ENCODE results near the gene CDK4. TPM values are rescaled to one million over a fixed set of nuclear protein-coding genes. Genes with fewer than 3 reads are reported as not detected.

CDK4 gene
- total and polyA plus RNA-seq, 9 donors = 92.1 to 192 (median 168) TPM

DNA sequence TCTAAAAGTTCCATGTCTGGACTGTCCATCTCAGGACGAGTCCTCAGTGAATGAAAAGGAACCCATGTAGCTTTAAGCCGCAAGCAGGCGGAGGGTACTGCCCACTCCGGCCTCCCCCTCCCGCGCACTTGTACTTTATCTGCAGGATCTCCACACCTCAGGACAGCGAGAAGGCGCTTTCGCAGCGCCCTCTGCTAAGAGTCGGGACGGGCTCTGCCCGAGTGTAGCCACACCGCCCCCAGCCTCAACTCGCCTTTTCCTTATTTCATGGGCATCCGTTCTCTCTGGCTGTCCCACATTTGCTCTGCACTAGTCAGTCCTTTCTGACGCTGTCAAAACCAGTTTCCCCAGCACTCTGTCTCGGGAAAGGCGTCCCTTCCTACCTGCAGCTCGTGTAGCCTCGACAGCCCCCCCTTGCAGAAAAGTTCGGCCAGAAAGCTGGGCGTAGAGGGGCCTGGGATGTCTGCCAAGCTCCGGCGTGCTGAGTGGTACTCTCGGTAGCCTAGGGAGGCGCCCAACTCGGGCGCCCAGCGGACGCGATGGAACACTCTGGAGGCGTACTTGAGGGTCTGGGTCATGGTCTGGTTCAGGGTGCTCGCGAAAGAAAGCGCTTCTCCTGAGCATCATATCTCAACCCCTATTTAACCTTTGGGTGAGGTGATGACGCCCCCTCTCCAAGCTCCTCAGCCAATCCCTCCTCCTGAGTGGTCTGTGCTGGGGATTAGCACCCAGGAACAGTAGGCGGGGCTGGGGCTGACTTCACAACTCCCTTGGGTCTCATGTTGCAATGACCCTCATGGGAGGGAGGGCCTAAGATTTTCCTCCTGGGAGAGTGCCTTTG is 14.6 kb upstream of the CDK4 start, which contains the start of gene CYP27B1:
Gene CYP27B1, minus strand, starts transcription at position 615 of the 841 bp plus-strand sequence. Its CDS starts 37 bp downstream, at position 578.
- H3K4me3 ChIP-seq (ENCODE audit: low read length) = no peak within 1 kb of the TSS

DNA sequence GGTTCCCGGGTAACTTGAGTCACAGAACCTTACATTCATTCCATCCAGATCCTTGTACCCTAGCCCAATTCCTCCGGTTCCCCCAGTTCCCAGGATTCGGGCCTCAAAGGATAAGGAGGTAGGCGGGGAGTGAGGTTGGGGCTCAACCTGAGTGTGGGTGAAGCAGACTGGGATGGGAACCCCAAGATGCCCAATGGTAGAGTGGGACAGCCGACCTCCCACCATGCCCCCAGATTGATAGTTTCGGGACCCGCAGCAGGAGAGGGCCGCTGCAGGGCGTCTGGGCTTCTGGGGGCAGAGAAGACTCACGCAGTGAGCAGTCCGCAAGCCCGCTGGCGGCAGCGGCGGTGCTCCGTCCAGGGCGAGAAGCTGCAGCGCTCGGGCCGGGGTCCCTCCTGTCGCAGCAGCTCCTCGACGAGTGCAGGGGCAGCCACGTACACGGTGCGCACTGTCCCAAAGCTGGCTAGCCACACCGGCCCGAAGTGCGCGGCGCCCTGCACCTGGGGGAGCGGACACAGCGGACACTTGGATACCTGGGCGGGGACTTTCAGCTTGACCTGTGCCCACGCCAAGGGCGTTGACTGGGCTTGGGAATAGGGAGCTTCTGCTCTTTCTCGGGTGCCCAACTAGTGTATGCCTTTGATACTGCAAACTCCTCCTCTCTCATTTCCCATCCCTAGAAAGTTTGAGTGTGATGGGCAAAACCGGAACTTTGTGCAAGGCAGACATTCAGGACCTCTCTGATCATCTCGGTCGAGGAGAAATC is 13.8 kb upstream of the CDK4 start:
- Histone ChIP-seq H3K9me3 (replicated peaks; ENCODE audit: control insufficient read depth, low read depth, low read length) (no peaks in the 10 kb centered on the region), H3K36me3 (ENCODE audit: control insufficient read depth, insufficient read depth, low read length) (peaks cover 27% of the 10 kb centered on the region), H3K4me1 (ENCODE audit: control insufficient read depth, insufficient read depth, low read length) (peaks cover 28% of the 10 kb centered on the region), H3K4me3 (ENCODE audit: low read length) (no peak overlapping the region), H3K27ac (ENCODE audit: low read length) (no peak overlapping the region), H3K27me3 (ENCODE audit: control insufficient read depth, insufficient read depth, low read length) (peaks cover 57% of the 10 kb centered on the region)
- DNase-seq = no peak
- WGBS (ENCODE audit: insufficient coverage) = 4% methylated on average over 27 of the region's 40 CpGs

More for the DNA sequence above, 14.6 kb upstream of the CDK4 start, which contains the start of gene CYP27B1:
- Histone ChIP-seq H3K36me3 (ENCODE audit: control insufficient read depth, insufficient read depth, low read length) (peaks cover 27% of the 10 kb centered on the region), H3K27ac (ENCODE audit: low read length) (no peak within 1 kb of the TSS), H3K27me3 (ENCODE audit: control insufficient read depth, insufficient read depth, low read length) (peaks cover 57% of the 10 kb centered on the region), H3K4me1 (ENCODE audit: control insufficient read depth, insufficient read depth, low read length) (peaks cover 34% of the 10 kb centered on the region), H3K9me3 (replicated peaks; ENCODE audit: control insufficient read depth, low read depth, low read length) (no peaks in the 10 kb centered on the region)
- WGBS (ENCODE audit: insufficient coverage) = under 1% methylated on average over 26 of the region's 38 CpGs
- no peak for DNase-seq

DNA sequence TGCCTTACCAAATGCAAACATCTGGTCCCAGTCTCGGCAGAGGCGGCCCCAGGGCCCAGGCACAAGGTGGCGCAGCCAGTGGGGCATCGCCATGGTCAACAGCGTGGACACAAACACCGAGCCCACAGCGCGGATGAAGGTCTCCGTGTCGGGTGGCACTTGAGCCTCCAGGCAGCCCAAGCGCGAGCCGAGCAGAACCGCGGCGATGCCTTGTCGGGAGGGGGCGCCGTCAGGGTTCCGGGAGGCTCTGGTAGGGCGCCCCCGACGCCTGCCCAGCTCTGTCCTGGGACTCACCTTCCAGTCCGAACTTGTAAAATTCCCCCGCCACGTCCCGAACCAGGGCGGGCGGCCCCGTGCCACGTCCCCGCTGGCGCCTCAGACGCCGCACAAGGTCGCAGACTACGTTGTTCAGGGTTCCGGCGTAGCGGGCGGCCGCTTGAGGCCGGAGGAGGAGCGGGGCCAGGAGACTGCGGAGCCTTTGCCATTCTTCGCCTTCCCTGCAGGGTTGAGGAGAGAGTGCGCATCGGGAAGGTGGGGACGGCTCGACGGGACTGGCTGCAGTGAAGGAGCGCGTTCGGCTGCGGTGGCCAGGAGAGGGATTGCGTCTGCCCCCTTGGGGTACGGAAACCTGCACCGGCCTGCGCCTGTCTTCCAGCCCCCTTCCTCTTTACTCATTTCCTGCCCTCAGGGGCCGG is 13.0 kb upstream of the CDK4 start:
- 1% methylated on average over 52 of the region's 60 CpGs for WGBS (ENCODE audit: insufficient coverage)
- no peak for DNase-seq
- H3K27me3 ChIP-seq (ENCODE audit: control insufficient read depth, insufficient read depth, low read length) = peaks cover 57% of the 10 kb centered on the region
- no peak overlapping the region for H3K27ac ChIP-seq (ENCODE audit: low read length)
- peaks cover 20% of the 10 kb centered on the region for H3K36me3 ChIP-seq (ENCODE audit: control insufficient read depth, insufficient read depth, low read length)
- peaks cover 26% of the 10 kb centered on the region for H3K4me1 ChIP-seq (ENCODE audit: control insufficient read depth, insufficient read depth, low read length)
- H3K4me3 ChIP-seq (ENCODE audit: low read length) = peak overlapping the region; percentile 0
- no peaks in the 10 kb centered on the region for H3K9me3 ChIP-seq (replicated peaks; ENCODE audit: control insufficient read depth, low read depth, low read length)

DNA sequence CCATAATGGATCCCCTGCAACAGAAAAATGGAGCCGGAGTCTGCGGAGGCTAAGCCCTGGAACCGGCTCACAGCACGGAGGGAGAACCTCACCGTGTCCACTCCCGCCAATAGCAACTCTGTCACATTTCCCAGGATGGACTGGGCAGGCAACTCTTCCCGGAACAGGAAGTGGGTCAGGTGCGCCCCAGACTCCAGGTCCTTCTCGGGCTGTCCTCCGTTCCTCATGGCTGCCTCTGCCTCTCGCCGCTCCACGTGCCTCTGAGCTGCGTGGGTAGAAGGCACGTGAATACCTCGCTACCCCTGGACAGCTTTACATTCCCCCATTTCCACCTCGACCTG is 12.5 kb upstream of the CDK4 start:
- Histone ChIP-seq H3K36me3 (ENCODE audit: control insufficient read depth, insufficient read depth, low read length) (peaks cover 18% of the 10 kb centered on the region), H3K9me3 (replicated peaks; ENCODE audit: control insufficient read depth, low read depth, low read length) (no peaks in the 10 kb centered on the region), H3K27ac (ENCODE audit: low read length) (no peak overlapping the region), H3K4me3 (ENCODE audit: low read length) (no peak overlapping the region), H3K4me1 (ENCODE audit: control insufficient read depth, insufficient read depth, low read length) (peaks cover 26% of the 10 kb centered on the region), H3K27me3 (ENCODE audit: control insufficient read depth, insufficient read depth, low read length) (peaks cover 57% of the 10 kb centered on the region)
- WGBS (ENCODE audit: insufficient coverage) = 19% methylated on average over 17 of the region's 17 CpGs
- DNase-seq = no peak

DNA sequence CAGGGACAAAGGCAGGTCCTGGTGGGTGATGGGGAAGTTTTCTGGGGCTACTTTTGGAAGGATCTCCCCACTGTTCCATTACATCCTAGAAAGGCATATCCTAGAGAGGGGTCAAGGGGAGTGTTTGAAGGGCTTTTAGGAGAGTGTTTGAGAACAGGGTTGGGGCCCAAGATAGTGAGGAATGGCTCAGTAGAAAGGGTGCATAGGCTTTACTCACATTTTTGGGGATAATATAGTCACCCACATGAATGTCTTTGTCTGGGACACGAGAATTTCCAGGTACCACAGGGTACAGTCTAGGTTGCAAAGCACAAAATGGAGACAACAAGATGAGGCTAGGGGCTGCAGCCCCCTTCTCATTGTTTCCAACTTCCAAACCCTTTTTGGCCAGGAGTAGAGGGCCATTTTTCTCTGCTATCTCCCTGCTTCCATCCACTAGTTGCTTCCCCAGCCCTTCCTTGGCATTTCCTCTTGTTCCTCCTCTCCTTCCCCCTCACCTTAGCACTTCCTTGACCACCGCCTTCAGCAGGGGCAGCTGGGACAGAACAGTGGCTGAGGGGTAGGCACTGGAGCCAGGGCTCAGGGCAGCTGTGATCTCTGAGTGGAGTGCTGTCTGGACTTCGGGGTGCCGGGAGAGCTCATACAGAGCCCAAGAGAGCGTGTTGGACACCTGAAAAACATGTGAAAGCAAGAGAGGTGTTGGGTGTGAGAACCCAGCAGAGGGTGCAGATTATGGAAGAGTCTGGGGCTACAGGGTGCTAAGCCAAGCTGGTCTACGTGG is 12.0 kb upstream of the CDK4 start:
- Histone ChIP-seq H3K36me3 (ENCODE audit: control insufficient read depth, insufficient read depth, low read length) (peaks cover 13% of the 10 kb centered on the region), H3K27me3 (ENCODE audit: control insufficient read depth, insufficient read depth, low read length) (peaks cover 57% of the 10 kb centered on the region), H3K4me1 (ENCODE audit: control insufficient read depth, insufficient read depth, low read length) (peaks cover 26% of the 10 kb centered on the region), H3K9me3 (replicated peaks; ENCODE audit: control insufficient read depth, low read depth, low read length) (no peaks in the 10 kb centered on the region), H3K27ac (ENCODE audit: low read length) (no peak overlapping the region), H3K4me3 (ENCODE audit: low read length) (no peak overlapping the region)
- WGBS (ENCODE audit: insufficient coverage) = 64% methylated on average over 5 of the region's 6 CpGs
- DNase-seq = no peak

DNA sequence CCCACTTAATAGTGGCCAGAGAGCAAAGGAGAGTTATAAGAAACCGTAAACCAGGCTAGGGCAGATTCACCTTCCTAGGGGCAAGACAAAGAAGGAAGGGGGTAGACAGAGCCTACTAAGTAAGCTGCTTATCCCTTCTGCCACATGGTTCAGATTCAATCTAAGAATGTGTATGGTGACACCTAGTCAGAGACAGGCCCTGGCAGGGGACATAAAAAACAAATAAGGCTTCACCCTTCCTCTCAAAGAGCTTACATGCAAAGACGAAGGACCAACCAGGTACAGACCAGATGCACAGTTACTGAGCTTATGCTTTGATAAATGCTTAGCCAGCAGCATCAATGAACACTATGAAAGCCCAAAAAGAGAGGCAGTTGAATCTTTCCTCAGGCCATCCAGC is 10.4 kb upstream of the CDK4 start:
- Histone ChIP-seq H3K9me3 (replicated peaks; ENCODE audit: control insufficient read depth, low read depth, low read length) (no peaks in the 10 kb centered on the region), H3K4me1 (ENCODE audit: control insufficient read depth, insufficient read depth, low read length) (peaks cover 26% of the 10 kb centered on the region), H3K4me3 (ENCODE audit: low read length) (no peak overlapping the region), H3K27ac (ENCODE audit: low read length) (no peak overlapping the region), H3K27me3 (ENCODE audit: control insufficient read depth, insufficient read depth, low read length) (peaks cover 47% of the 10 kb centered on the region), H3K36me3 (ENCODE audit: control insufficient read depth, insufficient read depth, low read length) (peaks cover 17% of the 10 kb centered on the region)
- WGBS (ENCODE audit: insufficient coverage) = 86% methylated on average over 2 of the region's 2 CpGs
- no peak for DNase-seq

DNA sequence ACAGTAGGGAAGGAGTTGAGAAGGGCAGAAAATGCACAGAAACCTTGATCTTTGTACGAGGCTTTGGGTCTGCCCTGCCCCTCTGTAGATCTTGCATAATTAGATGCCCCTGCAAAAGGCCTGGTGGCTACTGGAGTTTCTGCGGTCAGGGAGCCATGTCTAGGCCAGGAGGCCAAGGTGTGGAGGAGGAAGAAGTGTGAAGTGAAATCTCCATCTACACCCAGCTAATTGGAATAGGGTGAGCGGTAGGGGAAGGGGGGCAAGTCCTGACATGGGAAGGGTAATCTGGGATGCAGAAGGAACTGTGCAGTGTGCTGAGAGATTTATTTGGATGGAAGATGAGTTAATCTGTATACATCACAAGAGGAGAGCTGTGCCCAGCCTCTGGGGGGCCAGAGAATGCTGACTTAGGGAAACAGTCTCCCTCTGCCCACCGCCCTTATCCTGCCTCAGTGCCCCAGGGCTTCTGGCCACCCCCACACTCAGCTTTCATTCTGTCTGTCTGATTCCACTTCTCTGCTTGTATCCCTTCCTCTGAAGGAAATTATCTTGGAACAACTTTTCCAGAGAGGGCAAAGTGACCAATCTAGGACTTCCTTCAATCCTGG is 9.4 kb upstream of the CDK4 start:
- H3K4me1 ChIP-seq (ENCODE audit: control insufficient read depth, insufficient read depth, low read length) = peaks cover 23% of the 10 kb centered on the region
- peaks cover 41% of the 10 kb centered on the region for H3K27me3 ChIP-seq (ENCODE audit: control insufficient read depth, insufficient read depth, low read length)
- H3K9me3 ChIP-seq (replicated peaks; ENCODE audit: control insufficient read depth, low read depth, low read length) = no peaks in the 10 kb centered on the region
- peaks cover 17% of the 10 kb centered on the region for H3K36me3 ChIP-seq (ENCODE audit: control insufficient read depth, insufficient read depth, low read length)
- H3K27ac ChIP-seq (ENCODE audit: low read length) = no peak overlapping the region
- no peak overlapping the region for H3K4me3 ChIP-seq (ENCODE audit: low read length)
- WGBS (ENCODE audit: insufficient coverage) = 73% methylated on average over 1 of the region's 4 CpGs
- no peak for DNase-seq

DNA sequence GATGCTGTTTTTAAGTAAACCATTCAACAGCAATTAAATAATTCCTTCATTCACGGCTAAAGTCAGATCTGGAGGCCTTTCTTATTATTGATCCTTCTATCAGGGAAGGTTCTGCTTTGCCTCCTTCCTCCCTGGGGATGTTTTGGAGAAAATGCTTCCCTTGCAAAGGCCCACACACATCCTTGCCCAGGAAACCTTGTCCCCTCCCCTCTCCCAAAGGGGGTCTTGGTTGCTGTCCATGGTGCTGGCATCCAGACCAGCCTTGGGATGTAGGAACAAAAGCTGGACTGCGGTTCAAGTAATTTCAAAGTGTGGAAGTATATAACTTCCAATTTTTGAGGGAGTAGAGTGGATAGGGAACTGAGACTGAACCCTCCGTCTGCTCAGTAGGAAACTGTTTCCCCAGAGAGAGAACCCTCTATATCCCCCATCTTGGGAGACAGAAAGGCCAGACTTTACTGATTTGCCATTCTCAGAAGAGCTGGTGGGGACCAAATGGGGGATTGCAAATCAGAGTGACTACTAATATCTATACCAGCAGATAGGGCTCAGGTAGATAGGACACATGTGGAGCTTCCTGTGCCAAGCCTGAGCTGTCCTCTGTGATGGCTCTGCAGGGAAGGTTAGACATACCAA is 8.4 kb upstream of the CDK4 start:
- Histone ChIP-seq H3K4me3 (ENCODE audit: low read length) (no peak overlapping the region), H3K27ac (ENCODE audit: low read length) (no peak overlapping the region), H3K4me1 (ENCODE audit: control insufficient read depth, insufficient read depth, low read length) (peaks cover 19% of the 10 kb centered on the region), H3K9me3 (replicated peaks; ENCODE audit: control insufficient read depth, low read depth, low read length) (no peaks in the 10 kb centered on the region), H3K27me3 (ENCODE audit: control insufficient read depth, insufficient read depth, low read length) (peaks cover 37% of the 10 kb centered on the region), H3K36me3 (ENCODE audit: control insufficient read depth, insufficient read depth, low read length) (peaks cover 17% of the 10 kb centered on the region)
- DNase-seq = no peak
- no CpG with 5 or more reads among the region's 3 CpGs for WGBS (ENCODE audit: insufficient coverage)

DNA sequence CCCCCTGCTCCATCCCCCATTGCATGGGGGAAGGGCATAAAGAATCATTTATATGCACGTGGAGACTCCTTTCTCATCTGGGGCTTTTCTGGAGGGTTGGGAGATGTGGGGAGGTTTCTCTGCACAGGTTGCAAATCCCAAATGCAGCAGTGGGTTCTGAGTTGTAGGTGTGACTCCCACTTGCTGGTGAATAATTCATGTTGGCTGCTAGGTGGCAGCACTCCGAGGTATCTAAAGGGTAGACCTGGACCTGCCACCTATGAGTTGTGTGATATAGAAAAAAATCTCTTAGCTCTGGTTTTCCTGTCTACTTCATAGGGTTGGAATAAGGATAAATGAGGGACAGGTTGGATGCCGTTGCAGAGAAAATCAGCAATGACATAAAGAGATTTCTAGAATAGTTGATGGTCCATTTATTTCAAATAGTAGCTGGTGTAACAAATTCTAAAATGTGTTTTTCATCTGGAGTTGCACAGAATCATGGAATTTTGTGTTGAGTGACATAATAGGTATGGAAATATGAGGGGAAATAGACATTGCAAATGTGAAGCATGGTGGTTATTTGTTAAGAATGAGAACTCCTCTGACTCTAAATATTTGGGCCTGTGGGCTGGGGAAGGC is 7.4 kb upstream of the CDK4 start:
- no peak overlapping the region for H3K4me3 ChIP-seq (ENCODE audit: low read length)
- peaks cover 12% of the 10 kb centered on the region for H3K4me1 ChIP-seq (ENCODE audit: control insufficient read depth, insufficient read depth, low read length)
- DNase-seq = no peak
- H3K27ac ChIP-seq (ENCODE audit: low read length) = no peak overlapping the region
- peaks cover 17% of the 10 kb centered on the region for H3K36me3 ChIP-seq (ENCODE audit: control insufficient read depth, insufficient read depth, low read length)
- H3K27me3 ChIP-seq (ENCODE audit: control insufficient read depth, insufficient read depth, low read length) = peaks cover 30% of the 10 kb centered on the region
- no peaks in the 10 kb centered on the region for H3K9me3 ChIP-seq (replicated peaks; ENCODE audit: control insufficient read depth, low read depth, low read length)
- WGBS (ENCODE audit: insufficient coverage) = 31% methylated on average over 3 of the region's 3 CpGs

Measured in muscle of leg (tissue), 11 donors.